Measurements from ENCODE around the gene CHPF.

The CHPF gene

GRCh38 chr2:219551441-219552381 is 8.1 kb upstream of the CHPF start:
- peak in 1 of 5 experiments; percentile 19 for DNase-seq

GRCh38 chr2:219549619-219550018 is 6.0 kb upstream of the CHPF start:
- DNase-seq = no peak

GRCh38 chr2:219548990-219549389 is 5.4 kb upstream of the CHPF start:
- DNase-seq = no peak

GRCh38 chr2:219547621-219548020 is 4.0 kb upstream of the CHPF start:
- DNase-seq = no peak

- no peak for DNase-seq
These were observed 2.3 kb upstream of the CHPF start for GRCh38 chr2:219545943-219546352.

GRCh38 chr2:219545295-219545942 is 1.8 kb upstream of the CHPF start:
- no peak for DNase-seq

- DNase-seq = no peak
These were observed 958 bp upstream of the CHPF start for GRCh38 chr2:219544567-219544966.

- DNase-seq = no peak
These were observed 546 bp downstream of the CHPF start for GRCh38 chr2:219542931-219543595.

- DNase-seq = peak; percentile 69 to 85 (median 80)
These were observed 1.9 kb downstream of the CHPF start for GRCh38 chr2:219541611-219542180.

- no peak for DNase-seq
These were observed 2.7 kb downstream of the CHPF start for GRCh38 chr2:219540784-219541504.

GRCh38 chr2:219539926-219540678 is 3.5 kb downstream of the CHPF start:
- DNase-seq = no peak

GRCh38 chr2:219538956-219539788 is 4.4 kb downstream of the CHPF start:
- DNase-seq = no peak

- no peak for DNase-seq
These were observed 5.1 kb downstream of the CHPF start for GRCh38 chr2:219538504-219538951.

- no peak for DNase-seq
These were observed 5.7 kb downstream of the CHPF start for GRCh38 chr2:219537657-219538488.

- no peak for DNase-seq
These were observed 6.6 kb downstream of the CHPF start for GRCh38 chr2:219536967-219537366.

GRCh38 chr2:219536425-219536824 is 7.2 kb downstream of the CHPF start:
- no peak for DNase-seq

- no peak for DNase-seq
These were observed 9.5 kb downstream of the CHPF start for GRCh38 chr2:219533930-219534661.

GRCh38 chr2:219532378-219532649 is 11.3 kb downstream of the CHPF start:
- DNase-seq = no peak

All from T-helper 2 cell (primary cell).